Caco-2 (cell line): ENCODE measurements around the gene RAB6B. TPM values are rescaled to one million over a fixed set of nuclear protein-coding genes. Genes with fewer than 3 reads are reported as not detected.

Experiments
- BruUV-seq: library from RNA; stranded (reverse); fragments of 400-500 nt; replicated peaks from 2 replicates; lab custom pipeline; 2021; lab: Mats Ljungman, UMichigan
- CTCF ChIA-PET: fragments of 300-600 bp; sonication (Branson Sonifier 250); formaldehyde crosslinking; loops from one replicate; lab custom pipeline; 2022; ENCODE audit warnings: antibody characterized with exemption; lab: Charles Lee
- POLR2A ChIA-PET: fragments of 300-600 bp; sonication (Branson Sonifier 250); formaldehyde crosslinking; loops from one replicate; lab custom pipeline; 2022; ENCODE audit warnings: antibody characterized with exemption; lab: Charles Lee
- DNase-seq, 2 experiments: peaks; one replicate each; pipeline versions ENCODE4 v3.0.0 to v3.0.0-alpha.2; 2020 to 2022
- H3K27me3 ChIP-seq: replicated peaks from 2 replicates; pipeline ENCODE4 v1.6.0; 2011; ENCODE audit warnings: low read length; ENCODE audit not compliant: control insufficient read depth, insufficient read depth
- H3K36me3 ChIP-seq: 2 replicates; pipeline ENCODE4 v1.5.1; 2011; ENCODE audit warnings: low read length; ENCODE audit not compliant: control insufficient read depth, insufficient read depth
- H3K4me1 ChIP-seq: fragments of 250-450 bp; sonication (Bioruptor Pico); 2 replicates; pipeline ENCODE4 v1.5.1; 2020; ENCODE audit warnings: mild to moderate bottlenecking
- H3K4me3 ChIP-seq: 2 replicates; pipeline ENCODE4 v1.5.1; 2011; ENCODE audit warnings: low read depth, mild to moderate bottlenecking, control low read depth, low read length
- H3K9me3 ChIP-seq: fragments of 250-450 bp; sonication (Bioruptor Pico); 2 replicates; pipeline ENCODE4 v1.5.1; 2020; ENCODE audit warnings: mild to moderate bottlenecking, moderate library complexity
- H3K27ac Mint-ChIP-seq: one replicate; pipeline ENCODE4 v1.8.0; 2022; ENCODE audit warnings: mixed read lengths; ENCODE audit not compliant: unreplicated experiment
- H3K27me3 Mint-ChIP-seq: one replicate; pipeline ENCODE4 v1.8.0; 2022; ENCODE audit warnings: mixed read lengths; ENCODE audit not compliant: insufficient read depth, unreplicated experiment
- H3K36me3 Mint-ChIP-seq: one replicate; pipeline ENCODE4 v1.8.0; 2022; ENCODE audit warnings: mild to moderate bottlenecking, mixed read lengths; ENCODE audit not compliant: insufficient read depth, unreplicated experiment
- H3K4me1 Mint-ChIP-seq: one replicate; pipeline ENCODE4 v1.8.0; 2022; ENCODE audit warnings: low read depth, mixed read lengths; ENCODE audit not compliant: unreplicated experiment
- H3K4me3 Mint-ChIP-seq: one replicate; pipeline ENCODE4 v1.8.0; 2022; ENCODE audit warnings: mild to moderate bottlenecking, moderate library complexity, mixed read lengths; ENCODE audit not compliant: unreplicated experiment
- H3K9me3 Mint-ChIP-seq: one replicate; pipeline ENCODE4 v1.8.0; 2022; ENCODE audit warnings: mixed read lengths; ENCODE audit not compliant: unreplicated experiment
- CTCF ChIP-seq, 2 experiments: fragments of 200-600 bp in 1 of 2; IDR thresholded peaks; 1 replicate in 1 of 2; 2 replicates in 1 of 2; pipeline versions ENCODE4 v1.5.1 to v1.8.0; 2011 to 2022; ENCODE audit warnings: antibody characterized with exemption in 1 of 2, control low read depth in 1 of 2, inconsistent platforms in 1 of 2, low read depth in 1 of 2, low read length in 1 of 2, mild to moderate bottlenecking in 1 of 2, moderate library complexity in 1 of 2; ENCODE audit not compliant: insufficient read depth in 1 of 2, severe bottlenecking in 1 of 2, unreplicated experiment in 1 of 2
- intact Hi-C: fragments of 100-400 bp; cut with micrococcal nuclease; formaldehyde crosslinking; loops from one replicate; pipeline ENCODE4 v1.10.0; 2022; ENCODE audit not compliant: unreplicated experiment
- total RNA-seq: library from RNA; stranded (reverse); gene quantifications from 2 replicates; pipeline ENCODE4 v1.2.3, GENCODE V29; 2022

The RAB6B gene
- total RNA-seq, 1 experiment from 2014 or later: 3.2 TPM

- Mint-ChIP-seq H3K36me3 (no peaks in the 10 kb centered on the region), H3K4me1 (no peaks in the 10 kb centered on the region), H3K27ac (no peak overlapping the region), H3K4me3 (no peak overlapping the region), H3K27me3 (no peaks in the 10 kb centered on the region), H3K9me3 (no peaks in the 10 kb centered on the region)
- H3K4me1 ChIP-seq: no peaks in the 10 kb centered on the region
- no peaks in the 10 kb centered on the region for H3K36me3 ChIP-seq
- no peaks in the 10 kb centered on the region for H3K9me3 ChIP-seq
- H3K4me3 ChIP-seq: no peak overlapping the region
- BruUV-seq: no TSS peak
- intact Hi-C loops: no loop called here
- CTCF ChIA-PET: interaction anchor here (1.9 kb wide), 1 partner anchor 116 kb away, joined by 4 read pairs; the partner anchor contains the start of gene TOPBP1
- no peaks in the 10 kb centered on the region for H3K27me3 ChIP-seq
- no peak for TF ChIP-seq CTCF (IDR thresholded peaks at IDR 0.05; ENCODE audit: insufficient read depth in 1 of 2, low read depth in 1 of 2, low read length in 1 of 2, severe bottlenecking in 1 of 2, unreplicated experiment in 1 of 2)
- POLR2A ChIA-PET: no interaction called here
- no peak for DNase-seq
These were observed 117.7 kb downstream of the RAB6B start for GRCh38 chr3:133777807-133778568.

- Histone ChIP-seq H3K4me3 (no peak overlapping the region), H3K9me3 (no peaks in the 10 kb centered on the region), H3K27me3 (no peaks in the 10 kb centered on the region), H3K4me1 (no peaks in the 10 kb centered on the region), H3K36me3 (no peaks in the 10 kb centered on the region)
- Mint-ChIP-seq H3K4me3 (no peak overlapping the region), H3K27me3 (no peaks in the 10 kb centered on the region), H3K36me3 (no peaks in the 10 kb centered on the region), H3K4me1 (no peaks in the 10 kb centered on the region), H3K9me3 (no peaks in the 10 kb centered on the region), H3K27ac (no peak overlapping the region)
- intact Hi-C loops: no loop called here
- no peak for DNase-seq
- TF ChIP-seq CTCF (IDR thresholded peaks at IDR 0.05; ENCODE audit: insufficient read depth in 1 of 2, low read depth in 1 of 2, low read length in 1 of 2, severe bottlenecking in 1 of 2, unreplicated experiment in 1 of 2): no peak
- ChIA-PET CTCF (interaction anchor here (1.9 kb wide), 1 partner anchor 115 kb away, joined by 4 read pairs; the partner anchor contains the start of gene TOPBP1), POLR2A (no interaction called here)
- BruUV-seq: no TSS peak
These were observed 118.8 kb downstream of the RAB6B start for GRCh38 chr3:133776794-133777438.

GRCh38 chr3:133775835-133776234 lies 119.8 kb downstream of the RAB6B start:
- no peaks in the 10 kb centered on the region for H3K27me3 ChIP-seq
- H3K9me3 ChIP-seq: no peaks in the 10 kb centered on the region
- H3K36me3 Mint-ChIP-seq: no peaks in the 10 kb centered on the region
- no peaks in the 10 kb centered on the region for H3K4me1 Mint-ChIP-seq
- TF ChIP-seq CTCF (IDR thresholded peaks at IDR 0.05; ENCODE audit: insufficient read depth in 1 of 2, low read depth in 1 of 2, low read length in 1 of 2, severe bottlenecking in 1 of 2, unreplicated experiment in 1 of 2): no peak
- BruUV-seq: no TSS peak
- ChIA-PET POLR2A (no interaction called here), CTCF (no interaction called here)
- H3K27me3 Mint-ChIP-seq: no peaks in the 10 kb centered on the region
- H3K4me1 ChIP-seq: no peaks in the 10 kb centered on the region
- no peak overlapping the region for H3K4me3 Mint-ChIP-seq
- H3K9me3 Mint-ChIP-seq: no peaks in the 10 kb centered on the region
- intact Hi-C loops: no loop called here
- DNase-seq: no peak
- H3K36me3 ChIP-seq: no peaks in the 10 kb centered on the region
- no peak overlapping the region for H3K27ac Mint-ChIP-seq
- H3K4me3 ChIP-seq: no peak overlapping the region
